ENCODE results near the gene IVNS1ABP. TPM values are rescaled to one million over a fixed set of nuclear protein-coding genes. Genes with fewer than 3 reads are reported as not detected.
A peak's percentile ranks its signal among the peaks of the same experiment; 100 is the strongest.

IVNS1ABP gene
- total RNA-seq, 1 experiment from 2014 or later, result 57.9 TPM

DNA sequence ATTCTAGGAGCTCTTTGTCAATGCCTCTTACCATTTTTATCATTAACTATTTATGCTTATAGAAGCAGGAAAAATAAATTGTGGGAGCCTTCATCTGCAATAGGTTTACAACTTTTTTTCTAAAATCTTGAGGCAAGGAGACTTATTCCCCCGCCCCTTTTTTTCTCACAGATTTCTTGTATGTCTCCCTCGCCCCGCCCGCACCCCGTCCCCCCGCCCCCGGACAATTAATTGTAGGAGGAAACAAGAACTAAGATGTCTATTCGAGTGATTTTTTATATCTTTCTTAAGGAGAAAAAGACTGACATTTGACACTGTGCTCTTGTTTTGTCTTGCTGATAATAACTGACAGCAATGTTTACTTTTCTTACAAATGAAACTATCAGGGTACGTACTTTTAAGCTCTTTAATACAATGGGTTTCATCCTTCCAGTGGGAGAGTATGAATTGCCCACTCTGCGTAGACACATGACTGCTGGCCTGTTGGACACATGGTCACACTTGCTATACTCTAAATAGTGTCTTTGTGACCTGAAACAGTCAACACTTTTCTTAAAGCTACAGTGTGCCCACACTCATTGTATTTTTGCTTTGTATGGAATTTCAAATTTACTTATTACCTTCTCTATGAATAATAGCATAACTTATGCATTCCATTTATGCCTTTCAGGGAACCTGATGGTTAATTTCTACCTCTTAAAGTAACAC lies 1.5 kb upstream of the IVNS1ABP start (continued):
- TF ChIP-seq, protein P1, sequence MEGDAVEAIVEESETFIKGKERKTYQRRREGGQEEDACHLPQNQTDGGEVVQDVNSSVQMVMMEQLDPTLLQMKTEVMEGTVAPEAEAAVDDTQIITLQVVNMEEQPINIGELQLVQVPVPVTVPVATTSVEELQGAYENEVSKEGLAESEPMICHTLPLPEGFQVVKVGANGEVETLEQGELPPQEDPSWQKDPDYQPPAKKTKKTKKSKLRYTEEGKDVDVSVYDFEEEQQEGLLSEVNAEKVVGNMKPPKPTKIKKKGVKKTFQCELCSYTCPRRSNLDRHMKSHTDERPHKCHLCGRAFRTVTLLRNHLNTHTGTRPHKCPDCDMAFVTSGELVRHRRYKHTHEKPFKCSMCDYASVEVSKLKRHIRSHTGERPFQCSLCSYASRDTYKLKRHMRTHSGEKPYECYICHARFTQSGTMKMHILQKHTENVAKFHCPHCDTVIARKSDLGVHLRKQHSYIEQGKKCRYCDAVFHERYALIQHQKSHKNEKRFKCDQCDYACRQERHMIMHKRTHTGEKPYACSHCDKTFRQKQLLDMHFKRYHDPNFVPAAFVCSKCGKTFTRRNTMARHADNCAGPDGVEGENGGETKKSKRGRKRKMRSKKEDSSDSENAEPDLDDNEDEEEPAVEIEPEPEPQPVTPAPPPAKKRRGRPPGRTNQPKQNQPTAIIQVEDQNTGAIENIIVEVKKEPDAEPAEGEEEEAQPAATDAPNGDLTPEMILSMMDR (IDR thresholded peaks at IDR 0.05 in 2 of 3, conservative IDR thresholded peaks at IDR 0.05 in 1 of 3; ENCODE audit: borderline replicate concordance in 1 of 3, insufficient read depth in 1 of 3, low read depth in 2 of 3, low read length in 2 of 3), result no peak
- no peak for TF ChIP-seq SRF (IDR thresholded peaks at IDR 0.05; ENCODE audit: low read depth)
- no peak for TF ChIP-seq SP1 (IDR thresholded peaks at IDR 0.05; ENCODE audit: low read depth)

DNA sequence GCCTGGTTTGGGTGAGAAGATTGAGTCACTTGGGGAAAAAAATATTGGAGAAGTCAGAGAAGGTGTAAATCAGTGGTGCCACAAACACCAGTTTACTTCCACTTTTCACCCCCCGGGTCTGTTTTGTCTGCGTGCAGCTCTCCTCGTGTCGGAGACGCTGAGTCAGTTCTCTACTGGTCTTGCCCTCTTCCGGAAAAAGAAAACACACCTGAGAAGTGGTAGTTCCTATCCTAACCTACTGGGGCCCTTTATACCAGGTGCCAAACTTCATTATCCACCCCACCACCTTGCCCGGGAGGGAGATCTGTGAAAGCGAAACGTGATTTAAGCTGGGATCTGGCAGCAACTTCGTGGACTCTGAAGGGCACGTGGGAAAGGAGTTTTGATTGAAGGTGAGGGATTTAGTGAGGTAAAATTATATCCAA lies 855 bp upstream of the IVNS1ABP start:
- Histone ChIP-seq H3K36me3 (ENCODE audit: control insufficient read depth in 1 of 2, insufficient read depth in 2 of 2, low read length in 2 of 2) (no peaks in the 10 kb centered on the region), H3K4me2 (ENCODE audit: low read length) (peak overlapping the region; percentile 83), H3K79me2 (ENCODE audit: insufficient read depth, low read length) (peaks cover 41% of the 10 kb centered on the region), H3K4me1 (ENCODE audit: control insufficient read depth in 1 of 2, insufficient read depth in 2 of 2, low read length in 2 of 2) (peaks cover 8 to 27% of the 10 kb centered on the region in 2 experiments; a peak in 3 of 4 replicates), H3K9me3 (ENCODE audit: control insufficient read depth in 1 of 2, insufficient read depth in 1 of 2, low read depth in 1 of 2, low read length in 2 of 2) (no peaks in the 10 kb centered on the region), H3K27ac (ENCODE audit: low read depth, low read length) (peak overlapping the region; percentile 78), H2AFZ (ENCODE audit: low read depth, low read length, poor library complexity, severe bottlenecking) (peak overlapping the region; percentile 67), H3K27me3 (ENCODE audit: insufficient read depth, low read length) (no peaks in the 10 kb centered on the region), H4K20me1 (ENCODE audit: insufficient read depth) (peaks cover 29% of the 10 kb centered on the region; the same call in 1 of the 2 replicates), H3K4me3 (replicated peaks in 1 of 2; ENCODE audit: low read depth in 1 of 2, low read length in 2 of 2) (peak overlapping the region; percentile 81 to 88), H3K9me2 (ENCODE audit: insufficient read depth) (no peaks in the 10 kb centered on the region), H3K9ac (ENCODE audit: low read length) (peak overlapping the region; percentile 96)
- TF ChIP-seq ZFX (IDR thresholded peaks at IDR 0.05), result no peak
- peak; percentile 17 for TF ChIP-seq YY1 (IDR thresholded peaks at IDR 0.05; ENCODE audit: extremely low read depth, insufficient replicate concordance, low read depth, low read length)
- 0 out of 2 replicates have a peak, but pooled peaks have one; percentile 9 for TF ChIP-seq JUND (IDR thresholded peaks at IDR 0.05)
- TF ChIP-seq, protein P2, sequence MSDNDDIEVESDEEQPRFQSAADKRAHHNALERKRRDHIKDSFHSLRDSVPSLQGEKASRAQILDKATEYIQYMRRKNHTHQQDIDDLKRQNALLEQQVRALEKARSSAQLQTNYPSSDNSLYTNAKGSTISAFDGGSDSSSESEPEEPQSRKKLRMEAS (IDR thresholded peaks at IDR 0.05), result peak; percentile 78
- TF ChIP-seq SIN3A (IDR thresholded peaks at IDR 0.05; ENCODE audit: low read depth), result peak; percentile 42
- TF ChIP-seq ZNF274 (IDR thresholded peaks at IDR 0.05; ENCODE audit: low read depth, low read length), result no peak
- no peak for TF ChIP-seq TCF7L2 (IDR thresholded peaks at IDR 0.05; ENCODE audit: borderline replicate concordance, extremely low read depth, insufficient read depth, insufficient read length)
- BruUV-seq (replicated peaks), result TSS peak; percentile 89
- ChIA-PET POLR2A (interaction anchor here (0.6 to 2.1 kb wide), 4 partner anchors 19 to 347 kb away, joined by 3 to 9 read pairs (median 4); no protein-coding TSS in a partner anchor), RAD21 (ENCODE audit: low non-redundant PET in 1 of 2, low total read pairs in 2 of 2, uncharacterized antibody in 2 of 2, unreplicated experiment in 2 of 2) (interaction anchor here in 1 of 2 experiments (1.2 kb wide), 1 partner anchor 353 kb away, joined by 4 read pairs; no protein-coding TSS in a partner anchor), CTCF (interaction anchor here (0.9 to 2.9 kb wide), 4 partner anchors 26 to 362 kb away, joined by 3 to 10 read pairs (median 8); no protein-coding TSS in a partner anchor)
- ATAC-seq (peak; percentile 33), DNase-seq (ENCODE audit: low read depth, low spot score) (peak; percentile 47)
- intact Hi-C loops (cut with micrococcal nuclease), result loop anchor here (5.0 to 10.0 kb wide), 2 partner anchors 163 to 364 kb away; partner anchors contain the start of genes SWT1 and TRMT1L

Data from HCT116 (cell line).